H9 (cell line): Measurements from ENCODE around the gene TNFAIP8L3. TPM values are rescaled to one million over a fixed set of nuclear protein-coding genes. Genes with fewer than 3 reads are reported as not detected.

ENCODE experiments used
- DNase-seq: peaks from one replicate; pipeline ENCODE4 v3.0.0-alpha.2; 2017
- H2AFZ ChIP-seq: one replicate; pipeline ENCODE4 v1.6.1; 2013; ENCODE audit warnings: mild to moderate bottlenecking, low read length, control low read depth, moderate library complexity
- H2AK5ac ChIP-seq: 2 replicates; pipeline ENCODE4 v1.6.1; 2013; ENCODE audit warnings: low read length, control low read depth, mixed read lengths; ENCODE audit not compliant: insufficient read length
- H2BK120ac ChIP-seq: one replicate; pipeline ENCODE4 v1.6.1; 2013; ENCODE audit warnings: low read depth, mild to moderate bottlenecking, low read length, control low read depth, inconsistent platforms; ENCODE audit not compliant: poor library complexity, severe bottlenecking
- H2BK12ac ChIP-seq: 2 replicates; pipeline ENCODE4 v1.6.1; 2013; ENCODE audit warnings: low read length, control low read depth, mixed read lengths, low read depth; ENCODE audit not compliant: insufficient read length
- H2BK15ac ChIP-seq: 2 replicates; pipeline ENCODE4 v1.6.1; 2013; ENCODE audit warnings: low read depth, low read length, control low read depth
- H2BK20ac ChIP-seq: one replicate; pipeline ENCODE4 v1.6.1; 2013; ENCODE audit warnings: low read depth, mild to moderate bottlenecking, low read length, control low read depth, inconsistent platforms; ENCODE audit not compliant: poor library complexity, severe bottlenecking
- H2BK5ac ChIP-seq: 2 replicates; pipeline ENCODE4 v1.6.1; 2013; ENCODE audit warnings: low read length, control low read depth, mixed read lengths; ENCODE audit not compliant: insufficient read length
- H3K14ac ChIP-seq: 2 replicates; pipeline ENCODE4 v1.6.1; 2013; ENCODE audit warnings: low read length, control low read depth; ENCODE audit not compliant: insufficient read depth
- H3K18ac ChIP-seq: 2 replicates; pipeline ENCODE4 v1.6.1; 2013; ENCODE audit warnings: low read depth, mild to moderate bottlenecking, mixed read lengths, low read length, control low read depth; ENCODE audit not compliant: insufficient read length
- H3K23ac ChIP-seq: 2 replicates; pipeline ENCODE4 v1.6.1; 2013; ENCODE audit warnings: low read length, control low read depth, mixed read lengths, low read depth; ENCODE audit not compliant: insufficient read length
- H3K23me2 ChIP-seq: 2 replicates; pipeline ENCODE4 v1.6.1; 2013; ENCODE audit warnings: low read depth, mild to moderate bottlenecking, mixed read lengths, low read length, control low read depth; ENCODE audit not compliant: insufficient read length, poor library complexity, severe bottlenecking
- H3K27ac ChIP-seq: 2 replicates; pipeline ENCODE4 v1.5.1; 2013; ENCODE audit warnings: low read length, control low read depth, mixed read lengths, low read depth; ENCODE audit not compliant: insufficient read length
- H3K27me3 ChIP-seq: 2 replicates; pipeline ENCODE4 v1.6.1; 2013; ENCODE audit warnings: low read length, control low read depth, inconsistent platforms; ENCODE audit not compliant: insufficient read depth
- H3K4ac ChIP-seq: 2 replicates; pipeline ENCODE4 v1.6.1; 2013; ENCODE audit warnings: low read depth, mild to moderate bottlenecking, control low read depth, inconsistent platforms, low read length, moderate library complexity
- H3K4me1 ChIP-seq: 2 replicates; pipeline ENCODE4 v1.6.1; 2013; ENCODE audit warnings: low read length, control low read depth, inconsistent platforms; ENCODE audit not compliant: insufficient read depth
- H3K4me2 ChIP-seq: 2 replicates; pipeline ENCODE4 v1.6.1; 2013; ENCODE audit warnings: low read length, control low read depth, mixed read lengths; ENCODE audit not compliant: insufficient read length, insufficient read depth
- H3K56ac ChIP-seq: 2 replicates; pipeline ENCODE4 v1.6.1; 2013; ENCODE audit warnings: low read depth, mild to moderate bottlenecking, mixed read lengths, low read length, control low read depth; ENCODE audit not compliant: insufficient read length
- H3K79me1 ChIP-seq: 2 replicates; pipeline ENCODE4 v1.6.1; 2013; ENCODE audit warnings: low read depth, mild to moderate bottlenecking, moderate library complexity, low read length, control low read depth, inconsistent platforms; ENCODE audit not compliant: insufficient read depth, poor library complexity, severe bottlenecking
- H3K79me2 ChIP-seq: 2 replicates; pipeline ENCODE4 v1.6.1; 2013; ENCODE audit warnings: low read length, control low read depth, inconsistent platforms; ENCODE audit not compliant: insufficient read depth
- H3K9ac ChIP-seq: 2 replicates; pipeline ENCODE4 v1.6.1; 2013; ENCODE audit warnings: low read length, control low read depth, mixed read lengths; ENCODE audit not compliant: insufficient read length; ENCODE audit errors: extremely low read depth
- H3K9me3 ChIP-seq: one replicate; pipeline ENCODE4 v1.6.1; 2013; ENCODE audit warnings: low read depth, low read length, inconsistent platforms; ENCODE audit not compliant: control insufficient read depth
- H3T11ph ChIP-seq: one replicate; pipeline ENCODE4 v1.6.1; 2013; ENCODE audit warnings: mild to moderate bottlenecking, low read length, control low read depth, inconsistent platforms
- H4K20me1 ChIP-seq: one replicate; pipeline ENCODE4 v1.6.1; 2013; ENCODE audit not compliant: control insufficient read depth, insufficient read length, insufficient read depth
- H4K5ac ChIP-seq: 2 replicates; pipeline ENCODE4 v1.6.1; 2013; ENCODE audit warnings: low read depth, mild to moderate bottlenecking, mixed read lengths, low read length, control low read depth; ENCODE audit not compliant: insufficient read length
- H4K8ac ChIP-seq: replicated peaks from 2 replicates; pipeline ENCODE4 v1.6.1; 2013; ENCODE audit warnings: low read length, control low read depth, mixed read lengths, low read depth; ENCODE audit not compliant: insufficient read length
- H4K91ac ChIP-seq: 2 replicates; pipeline ENCODE4 v1.6.1; 2013; ENCODE audit warnings: low read depth, mild to moderate bottlenecking, moderate library complexity, mixed read lengths, low read length, control low read depth; ENCODE audit not compliant: insufficient read length
- H3K27ac Mint-ChIP-seq, 3 experiments: 2 replicates in 2 of 3; 3 replicates in 1 of 3; pipeline ENCODE4 v1.8.0; 2020 to 2021; ENCODE audit warnings: mixed read lengths in 3 of 3, mild to moderate bottlenecking in 1 of 3, moderate library complexity in 1 of 3
- H3K27me3 Mint-ChIP-seq: 2 replicates; pipeline ENCODE4 v1.8.0; 2021; ENCODE audit warnings: low read depth, mild to moderate bottlenecking, moderate library complexity, mixed read lengths
- H3K36me3 Mint-ChIP-seq, 3 experiments: 2 replicates in 2 of 3; 3 replicates in 1 of 3; pipeline ENCODE4 v1.8.0; 2020 to 2021; ENCODE audit warnings: low read depth in 3 of 3, mixed read lengths in 3 of 3; ENCODE audit not compliant: insufficient read depth in 1 of 3
- H3K4me1 Mint-ChIP-seq, 2 experiments: 2 replicates each; pipeline ENCODE4 v1.8.0; 2020; ENCODE audit warnings: mixed read lengths in 2 of 2
- H3K4me3 Mint-ChIP-seq, 2 experiments: 2 replicates in 1 of 2; 3 replicates in 1 of 2; pipeline ENCODE4 v1.8.0; 2020 to 2021; ENCODE audit warnings: mild to moderate bottlenecking in 2 of 2, mixed read lengths in 2 of 2, moderate library complexity in 1 of 2
- H3K9me3 Mint-ChIP-seq, 2 experiments: 2 replicates in 1 of 2; 3 replicates in 1 of 2; pipeline ENCODE4 v1.8.0; 2020; ENCODE audit warnings: mild to moderate bottlenecking in 2 of 2, mixed read lengths in 2 of 2, moderate library complexity in 1 of 2
- CTCF ChIP-seq: fragments of 200-600 bp; sonication (generic); conservative IDR thresholded peaks from 3 replicates; pipeline ENCODE4 v1.8.0; 2021; ENCODE audit warnings: antibody characterized with exemption, mild to moderate bottlenecking
- WGBS: extraction: QIAGEN DNeasy Blood & Tissue Kit; methylation state at CpG from one replicate; pipeline ENCODE4 v1.1.7; 2013; ENCODE audit warnings: missing lambda C conversion rate, low lambda C conversion rate, mixed read lengths; ENCODE audit not compliant: insufficient read length; ENCODE audit errors: extremely low coverage; 5-methylcytosine and 5-hydroxymethylcytosine counted together
- total RNA-seq: library from RNA; stranded (reverse); gene quantifications from 2 replicates; pipeline ENCODE4 v1.2.1, GENCODE V29; 2021

Gene TNFAIP8L3
- total RNA-seq, 1 experiment from 2014 or later, result 0.22 TPM

DNA sequence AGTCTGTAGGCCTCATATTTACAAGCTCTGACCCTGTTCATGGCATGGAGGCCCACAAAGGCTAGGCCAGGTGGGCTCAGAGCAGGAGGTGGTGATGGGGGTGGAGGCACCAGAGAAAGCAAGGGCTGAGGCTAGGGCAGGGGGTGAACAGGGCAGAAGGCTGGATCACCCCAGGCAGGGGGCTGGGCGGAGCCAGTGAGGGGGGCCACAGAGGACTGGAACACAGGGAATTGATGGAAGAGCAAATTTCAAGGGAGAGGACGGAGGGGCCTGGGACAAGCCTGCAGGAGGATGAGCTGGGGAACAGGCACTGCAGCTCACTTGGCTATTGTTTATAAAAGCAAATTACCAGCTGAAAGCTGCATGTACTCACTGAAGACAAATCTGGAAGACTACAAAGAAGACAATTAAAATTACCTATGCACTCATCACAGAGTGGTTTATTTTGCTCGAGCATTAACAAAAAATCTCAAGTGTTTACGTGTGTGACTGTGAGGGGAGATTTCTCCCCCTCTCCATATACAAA lies 11.0 kb downstream of the TNFAIP8L3 start:
- Mint-ChIP-seq H3K27me3 (peaks cover 2% of the 10 kb centered on the region; the same call in 1 of the 2 replicates), H3K36me3 (no peaks in the 10 kb centered on the region), H3K9me3 (no peaks in the 10 kb centered on the region), H3K4me1 (peaks cover 17 to 37% of the 10 kb centered on the region in 2 experiments), H3K27ac (no peak overlapping the region), H3K4me3 (no peak overlapping the region; a peak in 1 of 5 replicates)
- no peak overlapping the region for H2AFZ ChIP-seq
- no peak overlapping the region for H4K91ac ChIP-seq
- no peak overlapping the region for H2BK15ac ChIP-seq
- no peaks in the 10 kb centered on the region for H3K27me3 ChIP-seq
- no peak overlapping the region for H4K5ac ChIP-seq
- no peak overlapping the region for H3K27ac ChIP-seq
- no peaks in the 10 kb centered on the region for H3K79me2 ChIP-seq
- no peak overlapping the region for H2BK20ac ChIP-seq
- H4K8ac ChIP-seq, result no peak overlapping the region
- peaks cover 8% of the 10 kb centered on the region for H3K4me1 ChIP-seq
- H2AK5ac ChIP-seq, result no peak overlapping the region
- no peak overlapping the region for H3T11ph ChIP-seq
- H2BK120ac ChIP-seq, result no peak overlapping the region
- H3K9ac ChIP-seq, result no peak overlapping the region
- peak overlapping the region; percentile 11 for H3K18ac ChIP-seq
- H4K20me1 ChIP-seq, result no peaks in the 10 kb centered on the region
- no peak overlapping the region for H2BK12ac ChIP-seq
- H3K4ac ChIP-seq, result no peak overlapping the region
- H3K9me3 ChIP-seq, result no peaks in the 10 kb centered on the region
- H3K79me1 ChIP-seq, result no peaks in the 10 kb centered on the region
- H3K23me2 ChIP-seq, result no peaks in the 10 kb centered on the region
- H2BK5ac ChIP-seq, result no peak overlapping the region
- DNase-seq, result no peak
- H3K23ac ChIP-seq, result no peak overlapping the region
- no peak overlapping the region for H3K4me2 ChIP-seq
- H3K14ac ChIP-seq, result no peak overlapping the region; the same call in 1 of the 2 replicates
- WGBS, result no CpG with 5 or more reads among the region's 4 CpGs
- H3K56ac ChIP-seq, result no peak overlapping the region
- no peak for TF ChIP-seq CTCF
